Activated T-helper 1 cell treated with anti-CD3 and anti-CD28 coated beads, Interleukin-12 subunit alpha, Interleukin-12 subunit beta, Interleukin-2, Interleukin-4 antibody, amounts not matched to agents 30 ng/mL and 10 ng/mL and 1 ng/mL, durations not matched to agents 14 hours and 24 hours and 36 hours (primary cell): ENCODE measurements around the gene PRL. TPM values are rescaled to one million over a fixed set of nuclear protein-coding genes. Genes with fewer than 3 reads are reported as not detected.

ENCODE experiments used
- DNase-seq: peaks from one replicate; pipeline ENCODE4 v3.0.0; 2021; ENCODE audit warnings: low spot score
- H3K27ac Mint-ChIP-seq: one replicate; pipeline ENCODE4 v1.8.0; 2021; ENCODE audit warnings: mild to moderate bottlenecking, mixed read lengths
- H3K27me3 Mint-ChIP-seq: one replicate; pipeline ENCODE4 v1.8.0; 2022; ENCODE audit warnings: mild to moderate bottlenecking, moderate library complexity, mixed read lengths; ENCODE audit not compliant: insufficient read depth
- H3K36me3 Mint-ChIP-seq: one replicate; pipeline ENCODE4 v1.8.0; 2021; ENCODE audit warnings: low read depth, mixed read lengths
- H3K4me1 Mint-ChIP-seq: one replicate; pipeline ENCODE4 v1.8.0; 2021; ENCODE audit warnings: low read depth, mixed read lengths
- H3K4me3 Mint-ChIP-seq: one replicate; pipeline ENCODE4 v1.8.0; 2021; ENCODE audit warnings: mild to moderate bottlenecking, moderate library complexity, mixed read lengths
- H3K9me3 Mint-ChIP-seq: one replicate; pipeline ENCODE4 v1.8.0; 2021; ENCODE audit warnings: mixed read lengths
- intact Hi-C: fragments of 100-400 bp; cut with micrococcal nuclease; formaldehyde crosslinking; loops from one replicate; pipeline ENCODE4 v1.15.1; 2024
- total RNA-seq: library from RNA; stranded (reverse); gene quantifications from 2 replicates; pipeline ENCODE4 v1.2.3, GENCODE V29; 2022

PRL gene
- total RNA-seq = not detected in 2 replicates

DNA sequence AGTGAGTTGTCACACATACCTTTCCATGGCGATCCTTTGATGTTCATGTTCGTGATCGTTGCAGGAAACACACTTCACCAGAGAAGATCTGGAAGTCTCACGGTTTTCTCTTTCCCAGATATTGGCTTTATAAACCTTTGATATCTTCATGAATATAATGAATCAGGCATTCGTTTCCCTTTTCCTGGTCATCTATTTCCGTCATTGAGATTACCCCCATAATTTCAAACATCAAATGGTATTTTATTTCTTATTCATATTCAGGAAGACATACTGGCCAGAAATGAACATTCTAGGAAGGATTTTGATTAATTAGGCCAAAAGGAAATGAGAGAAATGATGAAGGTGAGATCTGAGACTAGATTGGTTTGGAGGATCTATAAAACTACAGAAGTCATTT lies at the start of gene PRL:
Gene PRL, minus strand, starts transcription at position 101 of the 400 bp plus-strand sequence. Its CDS starts 54 bp downstream, at position 47.
- Mint-ChIP-seq H3K9me3 (no peaks in the 10 kb centered on the region), H3K4me1 (no peaks in the 10 kb centered on the region), H3K36me3 (no peaks in the 10 kb centered on the region), H3K27me3 (no peaks in the 10 kb centered on the region), H3K27ac (no peak within 1 kb of the TSS), H3K4me3 (no peak within 1 kb of the TSS)
- no peak for DNase-seq
- intact Hi-C loops = no loop called here

DNA sequence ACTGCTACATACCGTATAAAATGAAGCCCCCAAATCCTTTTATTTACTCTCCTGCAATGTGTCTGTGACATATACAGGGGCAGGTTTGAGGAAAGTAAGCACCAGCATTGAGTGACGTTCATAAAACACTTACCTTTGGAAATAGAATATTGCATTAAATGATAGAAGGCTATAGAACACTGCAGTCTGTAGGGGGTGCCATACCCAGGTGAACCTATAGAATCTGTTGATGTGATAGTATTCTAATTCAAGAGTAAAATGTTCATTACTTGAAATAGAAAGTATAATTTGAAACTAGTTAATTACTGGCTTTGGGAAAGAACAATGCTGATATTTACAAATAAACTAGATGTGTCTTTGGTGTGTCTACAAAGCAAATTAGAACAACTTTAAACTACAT lies 47.0 kb upstream of the PRL start:
- Mint-ChIP-seq H3K9me3 (peaks cover 6% of the 10 kb centered on the region), H3K4me3 (no peak overlapping the region), H3K27ac (no peak overlapping the region), H3K27me3 (no peaks in the 10 kb centered on the region), H3K36me3 (no peaks in the 10 kb centered on the region), H3K4me1 (no peaks in the 10 kb centered on the region)
- no peak for DNase-seq
- intact Hi-C loops = no loop called here

DNA sequence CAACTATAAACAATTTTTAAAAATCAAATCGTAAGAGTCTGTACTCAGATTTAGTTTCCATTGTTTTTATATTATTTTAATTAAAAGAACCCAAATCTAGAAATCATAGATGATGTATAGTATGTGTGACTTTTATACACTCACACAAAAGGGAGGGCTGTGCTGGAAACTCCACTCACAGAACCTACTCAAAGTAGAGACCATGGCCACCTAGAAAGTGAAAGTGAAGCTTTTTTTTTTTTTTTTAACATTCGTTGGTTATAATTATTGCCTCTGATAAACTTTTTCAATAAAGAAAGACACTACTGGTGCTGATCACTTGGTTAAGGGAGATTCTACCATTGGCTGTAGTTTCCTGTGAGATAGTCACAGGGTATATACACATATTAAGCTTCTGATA lies 37.9 kb upstream of the PRL start:
- no peak overlapping the region for H3K27ac Mint-ChIP-seq
- H3K4me3 Mint-ChIP-seq = no peak overlapping the region
- DNase-seq = no peak
- peaks cover 3% of the 10 kb centered on the region for H3K9me3 Mint-ChIP-seq
- no peaks in the 10 kb centered on the region for H3K4me1 Mint-ChIP-seq
- intact Hi-C loops = no loop called here
- H3K36me3 Mint-ChIP-seq = no peaks in the 10 kb centered on the region
- H3K27me3 Mint-ChIP-seq = no peaks in the 10 kb centered on the region

- Mint-ChIP-seq H3K27ac (no peak overlapping the region), H3K4me1 (no peaks in the 10 kb centered on the region), H3K4me3 (no peak overlapping the region), H3K27me3 (no peaks in the 10 kb centered on the region), H3K9me3 (peaks cover 3% of the 10 kb centered on the region), H3K36me3 (no peaks in the 10 kb centered on the region)
- intact Hi-C loops = no loop called here
- no peak for DNase-seq
Observed at GRCh38 chr6:22333802-22334201, 37.0 kb upstream of the PRL start.

- Mint-ChIP-seq H3K27ac (no peak overlapping the region), H3K4me1 (no peaks in the 10 kb centered on the region), H3K9me3 (peaks cover 3% of the 10 kb centered on the region), H3K27me3 (no peaks in the 10 kb centered on the region), H3K36me3 (no peaks in the 10 kb centered on the region), H3K4me3 (no peak overlapping the region)
- DNase-seq = no peak
- intact Hi-C loops = no loop called here
Observed at GRCh38 chr6:22332711-22333110, 35.9 kb upstream of the PRL start.

GRCh38 chr6:22332216-22332615 lies 35.4 kb upstream of the PRL start:
- Mint-ChIP-seq H3K9me3 (peaks cover 3% of the 10 kb centered on the region), H3K4me1 (no peaks in the 10 kb centered on the region), H3K27ac (no peak overlapping the region), H3K27me3 (no peaks in the 10 kb centered on the region), H3K4me3 (no peak overlapping the region), H3K36me3 (no peaks in the 10 kb centered on the region)
- intact Hi-C loops = no loop called here
- DNase-seq = no peak

DNA sequence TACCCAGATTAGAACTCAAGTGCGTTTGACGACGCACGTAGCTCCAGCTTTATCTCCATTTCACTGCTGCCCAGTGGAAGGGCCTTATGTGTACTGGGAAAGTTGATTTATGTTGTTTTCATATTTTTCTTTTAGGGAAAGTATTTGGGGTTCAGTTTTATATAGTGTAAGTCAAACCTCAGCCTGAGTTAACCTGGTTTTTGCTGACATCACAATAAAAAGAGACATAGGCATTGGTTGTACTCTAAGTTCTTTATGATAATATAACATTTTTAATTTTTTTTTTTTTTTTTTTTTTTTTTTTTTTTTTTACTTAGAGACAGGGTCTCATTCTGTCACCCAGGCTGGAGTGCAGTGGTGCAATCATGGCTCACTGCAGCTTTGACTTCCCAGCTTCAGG lies 34.1 kb upstream of the PRL start:
- H3K4me3 Mint-ChIP-seq = no peak overlapping the region
- peaks cover 3% of the 10 kb centered on the region for H3K9me3 Mint-ChIP-seq

DNA sequence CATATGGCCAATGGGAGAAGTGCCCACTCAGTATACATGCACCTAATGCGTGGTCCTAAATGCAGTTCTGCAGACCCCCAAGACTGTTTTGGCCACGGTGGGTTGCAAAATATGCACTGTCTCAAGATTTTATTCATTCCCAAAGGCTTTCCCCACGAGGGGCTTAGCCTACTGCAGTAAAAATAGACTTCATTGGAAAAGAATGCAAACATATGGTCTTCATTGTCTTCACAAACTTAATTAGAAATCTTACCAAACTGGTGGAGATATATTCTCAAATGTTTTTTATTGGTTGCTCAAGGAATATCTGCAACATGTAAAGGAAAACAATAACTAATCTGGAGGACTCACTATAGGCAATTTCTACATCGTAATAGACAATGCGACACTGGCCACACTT lies 31.6 kb upstream of the PRL start:
- DNase-seq = no peak
- intact Hi-C loops = loop anchor here (1.0 kb wide), 1 partner anchor 23 kb away; no protein-coding TSS in a partner anchor
- Mint-ChIP-seq H3K9me3 (peaks cover 3% of the 10 kb centered on the region), H3K36me3 (no peaks in the 10 kb centered on the region), H3K27me3 (no peaks in the 10 kb centered on the region), H3K4me1 (no peaks in the 10 kb centered on the region), H3K4me3 (no peak overlapping the region), H3K27ac (no peak overlapping the region)

More for the DNA sequence above, 34.1 kb upstream of the PRL start:
- Mint-ChIP-seq H3K36me3 (no peaks in the 10 kb centered on the region), H3K27ac (no peak overlapping the region), H3K4me1 (no peaks in the 10 kb centered on the region), H3K27me3 (no peaks in the 10 kb centered on the region)
- intact Hi-C loops = no loop called here
- no peak for DNase-seq

DNA sequence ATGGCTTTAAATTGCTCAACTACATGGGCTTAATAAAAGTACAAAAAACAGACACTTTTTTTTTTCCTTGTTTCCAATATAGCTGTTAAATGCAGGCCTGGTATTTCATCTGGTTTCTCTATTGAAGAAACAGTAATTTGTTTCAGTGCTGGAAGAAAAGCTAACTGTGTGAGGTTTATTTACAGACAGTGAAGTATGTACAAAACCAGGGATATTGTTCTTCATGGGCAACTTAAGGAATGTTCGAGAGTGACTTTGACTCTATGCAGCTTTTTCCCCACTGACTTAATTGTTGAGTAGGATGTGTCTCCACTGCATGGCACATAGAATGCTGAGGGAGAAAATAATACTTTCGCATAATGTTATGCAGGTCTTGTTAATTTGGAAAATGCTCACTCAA lies 31.0 kb upstream of the PRL start:
- Mint-ChIP-seq H3K4me3 (no peak overlapping the region), H3K4me1 (no peaks in the 10 kb centered on the region), H3K27me3 (no peaks in the 10 kb centered on the region), H3K36me3 (no peaks in the 10 kb centered on the region), H3K27ac (no peak overlapping the region), H3K9me3 (peaks cover 3% of the 10 kb centered on the region)
- intact Hi-C loops = loop anchor here (1.0 kb wide), 1 partner anchor 23 kb away; no protein-coding TSS in a partner anchor
- no peak for DNase-seq

- intact Hi-C loops = no loop called here
Observed at GRCh38 chr6:22326500-22326899, 29.7 kb upstream of the PRL start.

DNA sequence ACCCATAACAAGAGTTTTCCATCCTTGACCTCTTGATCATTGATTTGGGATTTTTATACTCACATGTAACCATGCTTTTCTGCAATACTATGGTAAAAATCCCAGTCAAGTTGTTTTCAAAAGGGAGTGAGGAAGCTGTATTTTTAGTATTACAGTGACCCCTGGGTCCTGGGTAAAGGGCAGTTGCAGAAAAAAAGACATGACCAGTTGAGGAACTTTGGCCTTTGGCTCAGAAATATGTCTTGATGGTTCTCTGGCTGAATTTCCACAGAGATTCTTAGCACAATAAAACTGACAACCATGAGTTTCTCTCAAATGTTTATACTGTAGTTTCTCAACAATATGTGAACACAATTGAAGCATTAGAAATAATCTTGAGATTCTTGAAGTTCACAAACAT lies 28.6 kb upstream of the PRL start:
- no peaks in the 10 kb centered on the region for H3K4me1 Mint-ChIP-seq
- DNase-seq = no peak
- peaks cover 3% of the 10 kb centered on the region for H3K9me3 Mint-ChIP-seq
- intact Hi-C loops = no loop called here
- H3K27ac Mint-ChIP-seq = no peak overlapping the region
- no peak overlapping the region for H3K4me3 Mint-ChIP-seq
- no peaks in the 10 kb centered on the region for H3K27me3 Mint-ChIP-seq
- H3K36me3 Mint-ChIP-seq = no peaks in the 10 kb centered on the region

More at GRCh38 chr6:22326500-22326899, 29.7 kb upstream of the PRL start:
- no peaks in the 10 kb centered on the region for H3K27me3 Mint-ChIP-seq
- no peak for DNase-seq
- no peaks in the 10 kb centered on the region for H3K4me1 Mint-ChIP-seq
- H3K9me3 Mint-ChIP-seq = peaks cover 3% of the 10 kb centered on the region
- H3K4me3 Mint-ChIP-seq = no peak overlapping the region
- no peak overlapping the region for H3K27ac Mint-ChIP-seq
- H3K36me3 Mint-ChIP-seq = no peaks in the 10 kb centered on the region

GRCh38 chr6:22323848-22324247 lies 27.0 kb upstream of the PRL start:
- no peaks in the 10 kb centered on the region for H3K27me3 Mint-ChIP-seq
- DNase-seq = no peak
- H3K36me3 Mint-ChIP-seq = no peaks in the 10 kb centered on the region
- H3K27ac Mint-ChIP-seq = no peak overlapping the region
- no peak overlapping the region for H3K4me3 Mint-ChIP-seq
- intact Hi-C loops = no loop called here
- no peaks in the 10 kb centered on the region for H3K4me1 Mint-ChIP-seq
- no peaks in the 10 kb centered on the region for H3K9me3 Mint-ChIP-seq

GRCh38 chr6:22322103-22323030 lies 25.5 kb upstream of the PRL start:
- H3K4me3 Mint-ChIP-seq = no peak overlapping the region
- no peaks in the 10 kb centered on the region for H3K27me3 Mint-ChIP-seq
- no peaks in the 10 kb centered on the region for H3K36me3 Mint-ChIP-seq
- intact Hi-C loops = no loop called here
- no peaks in the 10 kb centered on the region for H3K4me1 Mint-ChIP-seq
- no peak for DNase-seq
- H3K27ac Mint-ChIP-seq = no peak overlapping the region
- H3K9me3 Mint-ChIP-seq = no peaks in the 10 kb centered on the region
